Erythroblast (primary cell): ENCODE data around the gene SMLR1.

ENCODE experiments used
- DNase-seq, 2 experiments: peaks; one replicate each; lab custom pipeline; 2025; lab: John Stamatoyannopoulos, UW
- GATA1 ChIP-seq: IDR thresholded peaks from 2 replicates; pipeline ENCODE4 v1.6.1; 2011; ENCODE audit warnings: low read depth, mild to moderate bottlenecking, control low read depth, low read length, moderate library complexity
- POLR2A ChIP-seq: IDR thresholded peaks from 2 replicates; pipeline ENCODE4 v1.6.1; 2011; ENCODE audit warnings: mild to moderate bottlenecking, low read length

The SMLR1 gene

GRCh38 chr6:130852844-130853554 is 25.8 kb downstream of the SMLR1 start:
- TF ChIP-seq GATA1 (no peak), POLR2A (no peak)
- DNase-seq, result no peak

- no peak for TF ChIP-seq POLR2A
- TF ChIP-seq GATA1, result no peak
- no peak for DNase-seq
These were observed 26.5 kb downstream of the SMLR1 start for GRCh38 chr6:130853555-130854183.

DNA sequence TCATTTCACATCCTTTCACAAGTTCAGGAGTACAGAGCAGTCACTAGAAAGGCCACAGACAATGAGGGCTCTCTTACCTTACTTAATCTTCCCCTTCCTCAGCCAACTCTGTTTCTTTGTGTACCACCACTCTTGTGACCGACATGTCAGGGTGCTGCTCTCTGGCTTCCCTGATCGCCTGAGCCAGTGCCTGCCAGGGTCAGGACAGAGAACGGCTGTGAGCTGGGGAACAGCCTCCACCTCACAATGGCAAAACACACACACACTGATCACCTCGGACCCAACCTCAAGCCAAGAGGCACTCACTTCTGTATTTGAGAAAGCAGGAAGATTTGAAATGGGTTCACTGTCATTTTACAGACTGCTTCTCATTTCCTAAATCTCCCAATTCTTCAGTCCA is 30.8 kb downstream of the SMLR1 start:
- TF ChIP-seq GATA1, result no peak
- no peak for TF ChIP-seq POLR2A
- DNase-seq, result no peak

- no peak for TF ChIP-seq POLR2A
- TF ChIP-seq GATA1, result no peak
- DNase-seq, result no peak
These were observed 31.4 kb downstream of the SMLR1 start for GRCh38 chr6:130858498-130859160.

GRCh38 chr6:130859161-130859867 is 32.1 kb downstream of the SMLR1 start:
- TF ChIP-seq GATA1, result no peak
- TF ChIP-seq POLR2A, result no peak
- no peak for DNase-seq

DNA sequence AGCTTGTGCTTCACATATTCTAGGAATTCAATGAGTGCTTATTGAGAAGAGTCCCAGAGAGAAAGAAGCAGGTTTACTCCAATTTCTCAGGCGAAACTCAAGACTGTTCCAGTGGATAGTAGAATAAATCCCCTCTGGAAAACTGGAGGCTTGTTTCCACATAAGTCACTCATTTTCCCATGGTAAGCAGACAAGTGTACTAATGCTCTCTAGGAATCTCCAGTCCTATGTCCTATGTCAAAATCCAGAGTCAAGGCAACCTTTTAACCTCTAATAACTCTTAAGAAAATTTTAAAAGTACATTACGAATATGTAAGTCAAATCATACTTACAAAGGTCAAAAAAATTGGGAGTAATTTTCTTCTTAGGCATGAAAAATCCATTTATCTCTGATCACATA is 35.2 kb downstream of the SMLR1 start:
- TF ChIP-seq GATA1 (no peak), POLR2A (no peak)

GRCh38 chr6:130863415-130864230 is 36.4 kb downstream of the SMLR1 start:
- no peak for TF ChIP-seq GATA1
- TF ChIP-seq POLR2A, result no peak
- DNase-seq, result no peak

More for the DNA sequence above, 35.2 kb downstream of the SMLR1 start:
- no peak for DNase-seq

DNA sequence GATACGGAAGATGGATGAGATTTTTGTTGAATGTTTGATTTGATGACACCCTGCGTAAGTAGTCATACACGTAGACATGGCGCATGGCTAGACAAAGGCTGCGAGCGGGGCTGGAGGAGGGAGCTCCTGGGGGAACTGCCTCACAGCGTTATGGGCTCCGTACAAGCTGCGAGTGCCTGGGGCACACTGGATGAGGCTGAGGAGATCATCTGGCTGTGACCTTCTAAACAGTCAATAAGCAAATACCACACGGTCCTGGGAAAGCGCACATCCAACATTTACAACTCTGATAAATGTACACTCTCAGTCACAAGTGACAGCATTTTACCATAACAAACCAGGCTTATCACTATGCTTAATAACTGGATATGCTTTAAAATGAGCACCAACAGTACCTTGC is 37.1 kb downstream of the SMLR1 start:
- DNase-seq, result no peak
- no peak for TF ChIP-seq GATA1
- TF ChIP-seq POLR2A, result no peak

DNA sequence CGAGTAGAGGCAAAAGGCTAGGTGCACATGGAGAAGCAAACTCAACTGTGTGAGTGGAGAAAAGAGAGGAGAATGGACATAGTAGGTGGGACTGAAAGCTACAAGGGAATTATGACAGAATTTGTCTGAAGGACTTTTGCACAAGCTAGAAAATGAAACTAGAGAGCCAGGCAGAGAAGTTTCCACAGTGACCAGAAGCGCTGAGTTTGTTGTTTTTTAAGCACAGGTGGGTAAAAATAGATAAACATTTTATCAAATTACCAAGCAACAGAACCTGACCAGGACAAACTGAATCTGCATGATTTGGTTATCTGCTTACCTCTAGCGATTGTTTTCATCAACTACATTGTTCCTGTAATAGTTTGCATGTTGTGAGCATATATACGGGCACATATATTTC is 38.6 kb downstream of the SMLR1 start:
- DNase-seq, result no peak
- TF ChIP-seq GATA1, result no peak
- no peak for TF ChIP-seq POLR2A

- TF ChIP-seq POLR2A (no peak), GATA1 (no peak)
- DNase-seq, result no peak
These were observed 42.5 kb downstream of the SMLR1 start for GRCh38 chr6:130869681-130870080.

DNA sequence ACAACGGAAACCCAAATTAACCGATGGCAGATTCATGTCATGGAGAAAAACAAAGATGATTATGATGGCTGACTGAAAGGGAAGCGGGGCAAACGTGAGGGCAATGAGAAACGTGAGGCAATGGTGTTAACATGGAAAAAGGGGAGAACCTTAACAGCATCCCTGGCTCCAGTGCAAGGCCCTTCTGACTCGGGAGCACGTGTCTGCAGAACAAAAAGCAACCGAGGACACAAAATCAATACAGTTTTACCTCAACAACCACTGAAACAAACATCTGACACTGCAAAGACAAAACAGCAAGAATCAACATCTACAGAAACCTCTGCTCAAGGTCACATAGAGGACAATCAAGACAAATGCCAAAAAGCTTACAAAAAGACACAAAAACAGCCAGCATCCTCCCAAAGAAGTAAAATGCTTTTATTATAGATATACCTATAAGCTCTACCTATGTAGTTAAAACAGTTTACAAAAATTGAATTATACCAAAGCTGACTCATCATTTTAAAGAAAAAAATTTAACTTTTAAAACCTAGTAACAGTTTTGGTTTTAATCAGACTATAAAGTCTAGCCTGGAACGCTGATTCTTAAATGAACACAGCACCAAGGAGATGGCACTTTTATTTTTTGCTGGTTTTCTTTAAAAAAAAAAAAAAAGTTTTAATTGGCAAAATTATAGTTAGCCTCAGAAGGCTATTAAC is 43.1 kb downstream of the SMLR1 start:
- TF ChIP-seq GATA1, result no peak
- no peak for TF ChIP-seq POLR2A
- DNase-seq, result no peak
